GM12864 (cell line): ENCODE results near the gene C22orf23.
A peak's percentile ranks its signal among the peaks of the same experiment; 100 is the strongest.
"Not testable (repeated sequence)": the region's sequence is repeated elsewhere in the genome, so short reads cannot be mapped to it uniquely, and the experiment has no call there.

ENCODE experiments used
- DNase-seq: peaks from one replicate; pipeline ENCODE4 v3.0.0-alpha.2; 2011; ENCODE audit warnings: low read depth
- H3K4me3 ChIP-seq: 2 replicates; pipeline ENCODE4 v1.5.1; 2011; ENCODE audit warnings: mild to moderate bottlenecking, low read depth, low read length, control low read depth
- TF ChIP-seq, protein P1 (sequence below): IDR thresholded peaks from 2 replicates; pipeline ENCODE4 v1.5.1; 2011; ENCODE audit warnings: low read depth, mild to moderate bottlenecking, moderate library complexity, low read length, control low read depth, inconsistent platforms; ENCODE audit errors: missing control alignments

C22orf23 gene

DNA sequence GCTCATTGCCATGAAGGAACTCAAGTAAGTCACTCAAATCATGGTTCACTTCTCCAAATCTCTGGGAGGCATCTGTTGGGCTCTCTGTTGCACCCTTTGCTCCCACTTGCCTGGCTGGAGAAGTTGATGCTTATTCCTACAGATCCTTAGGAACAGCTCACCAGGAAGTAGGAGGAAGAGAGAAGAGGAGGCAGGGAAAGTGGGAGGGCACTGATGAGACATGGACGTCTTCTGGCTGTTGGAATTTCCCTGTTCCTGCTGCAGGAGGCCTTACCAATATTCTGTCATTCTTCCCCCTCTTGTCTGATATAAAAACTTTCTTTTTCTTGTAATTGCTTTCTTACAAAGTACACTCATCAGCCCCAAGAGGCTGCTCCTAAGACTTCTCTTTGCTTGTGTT is 13.7 kb upstream of the C22orf23 start:
- H3K4me3 ChIP-seq, result no peak overlapping the region
- TF ChIP-seq, protein P1, sequence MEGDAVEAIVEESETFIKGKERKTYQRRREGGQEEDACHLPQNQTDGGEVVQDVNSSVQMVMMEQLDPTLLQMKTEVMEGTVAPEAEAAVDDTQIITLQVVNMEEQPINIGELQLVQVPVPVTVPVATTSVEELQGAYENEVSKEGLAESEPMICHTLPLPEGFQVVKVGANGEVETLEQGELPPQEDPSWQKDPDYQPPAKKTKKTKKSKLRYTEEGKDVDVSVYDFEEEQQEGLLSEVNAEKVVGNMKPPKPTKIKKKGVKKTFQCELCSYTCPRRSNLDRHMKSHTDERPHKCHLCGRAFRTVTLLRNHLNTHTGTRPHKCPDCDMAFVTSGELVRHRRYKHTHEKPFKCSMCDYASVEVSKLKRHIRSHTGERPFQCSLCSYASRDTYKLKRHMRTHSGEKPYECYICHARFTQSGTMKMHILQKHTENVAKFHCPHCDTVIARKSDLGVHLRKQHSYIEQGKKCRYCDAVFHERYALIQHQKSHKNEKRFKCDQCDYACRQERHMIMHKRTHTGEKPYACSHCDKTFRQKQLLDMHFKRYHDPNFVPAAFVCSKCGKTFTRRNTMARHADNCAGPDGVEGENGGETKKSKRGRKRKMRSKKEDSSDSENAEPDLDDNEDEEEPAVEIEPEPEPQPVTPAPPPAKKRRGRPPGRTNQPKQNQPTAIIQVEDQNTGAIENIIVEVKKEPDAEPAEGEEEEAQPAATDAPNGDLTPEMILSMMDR, result no peak
- no peak for DNase-seq

DNA sequence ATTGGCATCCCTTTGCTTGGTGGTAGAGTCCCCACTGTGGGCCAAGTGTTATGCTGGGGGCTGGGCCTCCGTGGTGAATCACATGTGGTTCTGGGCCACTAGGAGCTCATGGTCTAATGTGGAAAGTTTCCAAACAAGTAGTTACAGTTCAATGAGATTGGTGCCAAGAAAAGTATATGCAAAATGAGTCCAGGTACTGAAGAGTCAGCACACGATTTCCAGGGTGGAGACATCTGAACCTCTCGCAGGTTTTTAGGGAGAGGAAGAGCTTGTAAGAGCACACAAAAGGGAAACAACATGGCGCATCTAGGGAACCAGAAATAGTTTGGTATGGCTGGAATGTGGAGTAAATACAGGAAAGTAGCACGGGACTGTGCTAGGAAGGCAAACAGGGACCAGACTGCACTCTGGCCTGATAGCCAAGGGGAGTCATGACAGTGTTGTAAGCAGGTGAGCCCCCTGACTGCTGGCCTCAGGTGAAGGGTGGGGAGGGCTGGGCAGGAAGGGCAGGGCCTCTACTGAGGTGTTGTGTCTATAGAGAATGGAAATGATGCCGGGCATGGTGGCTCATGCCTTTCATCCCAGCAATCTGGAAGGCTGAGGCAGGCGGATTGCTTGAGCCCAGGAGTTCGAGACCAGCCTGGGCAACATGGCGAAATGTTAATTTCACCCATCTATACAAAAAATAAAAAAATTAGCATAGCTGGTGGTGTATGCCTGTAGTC is 12.7 kb upstream of the C22orf23 start:
- TF ChIP-seq, protein P1, result no peak
- DNase-seq, result no peak
- no peak overlapping the region for H3K4me3 ChIP-seq

DNA sequence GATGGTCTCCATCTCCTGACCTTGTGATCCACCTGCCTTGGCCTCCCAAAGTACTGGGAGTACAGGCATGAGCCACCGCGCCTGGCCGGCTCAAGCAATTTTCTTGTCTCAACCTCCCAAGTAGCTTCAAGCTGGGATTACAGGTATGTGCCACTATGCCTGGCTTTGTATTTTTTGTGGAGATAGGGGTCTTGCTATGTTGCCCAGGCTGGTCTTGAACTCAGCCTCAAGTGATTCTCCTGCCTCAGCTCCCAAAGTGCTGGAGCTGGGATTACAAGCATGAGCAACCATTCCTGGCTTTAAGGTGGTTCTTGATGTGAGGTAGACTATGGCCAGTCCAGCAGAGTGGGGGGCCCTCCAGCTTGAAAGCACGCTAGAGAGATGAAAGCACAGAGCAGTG is 7.7 kb upstream of the C22orf23 start:
- TF ChIP-seq, protein P1, result no peak
- no peak for DNase-seq
- no peak overlapping the region for H3K4me3 ChIP-seq

DNA sequence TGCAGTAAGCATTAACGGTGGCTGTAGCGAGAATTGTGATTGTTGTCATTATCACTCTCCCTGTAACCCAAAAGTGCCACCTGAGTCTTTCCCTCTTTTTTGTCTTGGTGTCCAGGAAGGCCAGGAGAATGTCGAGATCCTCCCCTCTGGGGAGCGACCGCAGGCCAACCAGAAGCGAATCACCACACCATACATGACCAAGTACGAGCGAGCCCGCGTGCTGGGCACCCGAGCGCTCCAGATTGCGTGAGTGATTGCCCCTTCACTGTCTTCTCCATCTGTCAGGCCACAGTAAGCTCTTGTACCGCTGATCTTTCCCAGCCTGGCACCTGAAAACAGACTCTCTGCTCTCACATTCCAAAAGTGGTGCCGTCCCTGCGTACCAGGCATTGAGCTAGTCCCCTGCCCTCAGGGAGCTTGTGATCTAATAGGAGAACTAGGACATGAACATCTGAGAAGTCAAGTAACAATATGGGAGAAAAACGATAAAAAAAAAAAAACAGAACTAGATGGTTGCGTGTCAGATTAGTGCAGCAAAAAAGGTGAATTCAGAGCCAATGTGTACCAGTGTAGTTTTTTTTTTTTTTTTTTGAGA is 5.9 kb upstream of the C22orf23 start:
- no peak for DNase-seq
- TF ChIP-seq, protein P1, result no peak
- no peak overlapping the region for H3K4me3 ChIP-seq

DNA sequence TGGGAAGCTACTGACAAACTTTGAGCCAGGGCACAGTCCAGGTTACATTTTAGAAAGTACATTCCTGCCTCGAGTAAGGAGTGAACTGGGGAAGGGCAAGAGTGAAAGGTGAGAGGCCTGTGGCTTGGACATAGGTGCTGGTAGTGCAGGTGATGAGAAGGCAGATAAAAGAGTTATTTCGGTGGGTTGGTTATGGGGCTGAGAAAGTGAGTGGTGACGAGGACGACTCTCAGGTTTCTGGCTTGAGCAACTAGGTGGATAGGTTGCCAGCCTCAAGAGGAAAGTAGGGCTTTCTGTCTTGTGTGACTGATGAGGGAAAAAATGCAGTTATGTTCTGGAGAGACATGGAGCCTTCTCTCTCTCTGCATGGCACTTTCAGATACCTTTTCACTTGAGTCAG is 3.8 kb upstream of the C22orf23 start:
- H3K4me3 ChIP-seq, result no peak overlapping the region
- TF ChIP-seq, protein P1, result no peak
- DNase-seq, result no peak

DNA sequence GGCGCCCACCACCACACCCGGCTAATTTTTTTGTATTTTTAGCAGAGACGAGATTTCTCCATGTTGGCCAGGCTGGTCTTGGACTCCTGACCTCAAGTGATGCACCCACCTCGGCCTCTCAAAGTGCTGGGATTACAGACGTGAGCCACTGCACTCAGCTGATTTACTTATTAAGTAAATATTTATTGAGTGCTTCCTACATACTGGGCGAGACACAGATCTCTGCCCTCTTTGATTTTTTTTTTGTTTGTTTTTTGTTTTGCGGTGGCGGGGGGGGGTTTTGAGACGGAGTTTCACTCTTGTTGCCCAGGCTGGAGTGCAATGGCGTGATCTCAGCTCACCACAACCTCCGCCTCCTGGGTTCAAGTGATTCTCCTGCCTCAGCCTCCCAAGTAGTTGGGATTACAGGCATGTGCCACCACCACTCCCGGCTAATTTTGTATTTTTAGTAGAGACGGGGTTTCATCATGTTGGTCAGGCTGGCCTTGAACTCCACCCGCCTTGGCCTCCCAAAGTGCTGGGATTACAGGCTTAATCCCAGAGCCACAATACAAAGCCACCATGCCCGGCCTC is 2.5 kb upstream of the C22orf23 start:
- DNase-seq, H3K4me3 ChIP-seq: not testable (repeated sequence)

DNA sequence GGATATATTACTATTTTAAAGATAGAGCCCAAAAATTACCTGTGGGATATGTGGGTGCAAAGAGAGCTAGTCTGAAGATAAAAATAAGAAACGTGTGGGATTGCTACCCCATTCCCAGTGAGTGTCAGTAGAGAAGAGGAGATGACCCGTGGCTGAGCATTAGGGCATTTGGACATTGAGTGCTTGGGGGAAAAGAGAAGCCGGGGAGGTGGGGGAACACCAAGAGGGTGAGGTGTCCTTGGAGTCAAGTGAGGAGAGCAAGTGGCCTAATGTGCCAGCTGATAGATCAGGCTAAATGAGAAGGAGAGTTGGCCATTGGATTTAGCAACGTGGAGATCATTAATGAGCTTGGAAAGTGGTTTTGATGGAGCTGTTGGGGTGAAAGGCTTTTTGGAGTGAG is 1.3 kb upstream of the C22orf23 start:
- DNase-seq, result no peak
- TF ChIP-seq, protein P1, result no peak
- peak overlapping the region; percentile 81; the same call in 1 of the 2 replicates for H3K4me3 ChIP-seq
